Activated naive CD4-positive, alpha-beta T cell treated with anti-CD3 and anti-CD28 coated beads, Interleukin-2, amount 50 U/mL, for 24 hours (primary cell): ENCODE measurements around the gene TBC1D9B.

Experiments
- H3K27ac Mint-ChIP-seq: one replicate; pipeline ENCODE4 v1.8.0; 2021; ENCODE audit warnings: mild to moderate bottlenecking, mixed read lengths
- H3K27me3 Mint-ChIP-seq: one replicate; pipeline ENCODE4 v1.8.0; 2021; ENCODE audit warnings: mixed read lengths
- H3K36me3 Mint-ChIP-seq: one replicate; pipeline ENCODE4 v1.8.0; 2021; ENCODE audit warnings: mixed read lengths
- H3K4me1 Mint-ChIP-seq: one replicate; pipeline ENCODE4 v1.8.0; 2021; ENCODE audit warnings: mixed read lengths
- H3K4me3 Mint-ChIP-seq: one replicate; pipeline ENCODE4 v1.8.0; 2021; ENCODE audit warnings: mild to moderate bottlenecking, mixed read lengths
- H3K9me3 Mint-ChIP-seq: one replicate; pipeline ENCODE4 v1.8.0; 2021; ENCODE audit warnings: mixed read lengths

TBC1D9B gene

DNA sequence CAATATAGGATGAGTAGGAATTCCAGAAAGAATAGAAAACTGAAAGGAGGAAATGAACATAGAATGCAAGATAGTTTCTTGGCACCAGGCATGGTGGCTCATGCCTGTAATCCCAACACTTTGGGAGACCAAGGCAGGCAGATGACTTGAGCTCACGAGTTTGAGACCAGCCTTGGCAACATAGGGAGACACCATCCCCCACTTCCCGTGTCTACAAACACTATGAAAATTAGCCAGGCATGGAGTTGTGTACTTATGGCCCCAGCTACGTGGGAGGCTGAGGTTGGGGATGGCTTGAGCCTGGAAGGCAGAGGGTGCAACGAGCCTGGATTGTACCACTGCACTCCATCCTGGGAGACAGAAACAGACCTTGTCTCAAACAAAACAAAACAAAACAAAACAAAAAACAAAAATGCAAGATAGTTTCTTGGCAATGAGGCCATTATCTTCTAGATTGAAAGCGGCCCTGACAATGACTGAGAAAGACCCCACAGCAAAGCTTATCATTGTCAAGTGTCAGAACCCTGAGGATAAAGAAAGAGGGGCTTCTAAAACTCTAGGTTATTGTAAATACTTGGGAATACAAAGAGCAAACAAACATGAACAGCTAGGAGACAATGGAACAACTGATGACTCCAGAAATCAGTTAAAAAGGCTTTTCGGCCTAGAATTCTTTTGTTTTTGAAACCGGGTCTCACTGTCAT is 77.8 kb downstream of the TBC1D9B start:
- Mint-ChIP-seq H3K27me3 (no peaks in the 10 kb centered on the region), H3K9me3 (no peaks in the 10 kb centered on the region), H3K4me3 (no peak overlapping the region), H3K4me1 (peaks cover 28% of the 10 kb centered on the region), H3K36me3 (peaks cover 22% of the 10 kb centered on the region), H3K27ac (peak overlapping the region; percentile 73)

DNA sequence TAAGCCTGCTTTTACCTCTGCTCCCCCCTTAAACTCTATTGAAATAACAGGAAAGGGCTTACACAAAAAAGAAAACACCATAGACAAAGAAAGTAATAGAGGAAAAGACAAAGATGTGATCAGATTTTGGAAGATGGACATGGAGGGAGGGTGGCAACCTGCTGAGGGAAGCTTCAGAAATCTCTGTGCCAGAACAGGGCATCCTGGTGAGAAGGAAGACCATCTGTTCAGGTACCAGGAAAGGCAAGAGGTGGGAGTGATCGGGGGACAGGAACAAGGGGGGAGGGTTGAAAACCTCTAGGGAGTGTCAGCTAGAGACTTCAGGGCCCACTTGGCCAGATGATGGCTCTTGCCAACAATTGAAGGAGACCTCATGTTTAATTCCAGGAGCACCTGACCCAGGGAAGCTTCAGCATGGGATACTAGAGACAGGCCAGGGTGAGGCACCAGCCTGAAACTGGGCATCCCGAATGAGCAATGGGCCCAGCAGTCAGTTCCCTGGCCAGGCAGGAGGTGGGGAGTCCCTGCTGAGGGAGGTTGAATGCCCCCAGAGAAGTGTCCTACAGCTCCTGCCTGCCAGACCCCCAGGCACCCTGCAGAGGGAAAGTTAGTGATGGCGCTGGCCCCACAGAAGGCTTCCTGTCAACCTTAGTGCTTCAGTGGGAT is 78.8 kb downstream of the TBC1D9B start:
- Mint-ChIP-seq H3K27me3 (no peaks in the 10 kb centered on the region), H3K4me1 (peaks cover 33% of the 10 kb centered on the region), H3K9me3 (no peaks in the 10 kb centered on the region), H3K4me3 (no peak overlapping the region), H3K27ac (peak overlapping the region; percentile 93), H3K36me3 (peaks cover 25% of the 10 kb centered on the region)

GRCh38 chr5:179827680-179828079 is 80.0 kb downstream of the TBC1D9B start:
- Mint-ChIP-seq H3K36me3 (peaks cover 19% of the 10 kb centered on the region), H3K4me3 (peak overlapping the region; percentile 15), H3K27ac (peak overlapping the region; percentile 84), H3K9me3 (no peaks in the 10 kb centered on the region), H3K27me3 (no peaks in the 10 kb centered on the region), H3K4me1 (peaks cover 40% of the 10 kb centered on the region)

- Mint-ChIP-seq H3K27ac (peak overlapping the region; percentile 23), H3K4me3 (no peak overlapping the region), H3K9me3 (no peaks in the 10 kb centered on the region), H3K27me3 (no peaks in the 10 kb centered on the region), H3K4me1 (peaks cover 49% of the 10 kb centered on the region), H3K36me3 (peaks cover 15% of the 10 kb centered on the region)
Measured at GRCh38 chr5:179825655-179826182, 82.0 kb downstream of the TBC1D9B start.

DNA sequence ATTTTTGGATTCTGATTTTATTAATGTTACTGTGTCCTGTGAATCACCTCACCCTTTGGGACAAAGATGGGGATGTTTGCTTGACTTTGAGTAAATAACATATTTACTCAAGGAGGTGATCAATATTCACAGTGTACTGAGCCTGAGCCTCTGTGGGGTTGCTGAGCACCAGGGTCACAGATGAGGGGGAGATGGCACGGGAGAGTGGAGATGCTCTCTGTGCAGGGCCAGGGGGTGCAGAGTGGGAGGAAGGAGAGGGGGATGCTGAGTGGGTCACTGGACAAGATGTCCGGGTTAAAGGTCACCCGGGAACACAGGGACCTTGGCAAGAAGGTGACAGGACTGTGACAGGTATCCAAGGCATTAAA is 83.0 kb downstream of the TBC1D9B start:
- Mint-ChIP-seq H3K4me3 (no peak overlapping the region), H3K27me3 (no peaks in the 10 kb centered on the region), H3K36me3 (peaks cover 15% of the 10 kb centered on the region), H3K27ac (no peak overlapping the region), H3K4me1 (peaks cover 54% of the 10 kb centered on the region), H3K9me3 (no peaks in the 10 kb centered on the region)

GRCh38 chr5:179823937-179824744 is 83.6 kb downstream of the TBC1D9B start:
- Mint-ChIP-seq H3K36me3 (peaks cover 13% of the 10 kb centered on the region), H3K4me1 (peaks cover 57% of the 10 kb centered on the region), H3K9me3 (no peaks in the 10 kb centered on the region), H3K27ac (no peak overlapping the region), H3K27me3 (no peaks in the 10 kb centered on the region), H3K4me3 (no peak overlapping the region)

GRCh38 chr5:179822444-179822990 is 85.2 kb downstream of the TBC1D9B start:
- Mint-ChIP-seq H3K4me3 (peak overlapping the region; percentile 93), H3K36me3 (peaks cover 5% of the 10 kb centered on the region), H3K4me1 (peaks cover 59% of the 10 kb centered on the region), H3K9me3 (no peaks in the 10 kb centered on the region), H3K27me3 (no peaks in the 10 kb centered on the region), H3K27ac (peak overlapping the region; percentile 51)

- Mint-ChIP-seq H3K27ac (peak overlapping the region; percentile 88), H3K9me3 (no peaks in the 10 kb centered on the region), H3K4me1 (peaks cover 56% of the 10 kb centered on the region), H3K4me3 (peak overlapping the region; percentile 93), H3K27me3 (no peaks in the 10 kb centered on the region), H3K36me3 (peaks cover 5% of the 10 kb centered on the region)
Measured at GRCh38 chr5:179822059-179822432, 85.7 kb downstream of the TBC1D9B start.

GRCh38 chr5:179821298-179822058 is 86.2 kb downstream of the TBC1D9B start:
- H3K9me3 Mint-ChIP-seq, result no peaks in the 10 kb centered on the region
- H3K4me1 Mint-ChIP-seq, result peaks cover 52% of the 10 kb centered on the region
- no peaks in the 10 kb centered on the region for H3K27me3 Mint-ChIP-seq
- peak overlapping the region; percentile 93 for H3K4me3 Mint-ChIP-seq
- H3K36me3 Mint-ChIP-seq, result peaks cover 5% of the 10 kb centered on the region
- peak overlapping the region; percentile 88 for H3K27ac Mint-ChIP-seq

GRCh38 chr5:179820483-179821297 is 87.0 kb downstream of the TBC1D9B start, which contains the start of gene SQSTM1:
TSS of gene SQSTM1 (plus strand) at chr5:179820905. CDS start at chr5:179820937, 32 bp downstream.
- H3K27ac Mint-ChIP-seq, result peak within 1 kb of the TSS; percentile 88
- H3K9me3 Mint-ChIP-seq, result no peaks in the 10 kb centered on the region
- H3K4me3 Mint-ChIP-seq, result peak within 1 kb of the TSS; percentile 93
- peaks cover 7% of the 10 kb centered on the region for H3K36me3 Mint-ChIP-seq
- peaks cover 52% of the 10 kb centered on the region for H3K4me1 Mint-ChIP-seq
- no peaks in the 10 kb centered on the region for H3K27me3 Mint-ChIP-seq

DNA sequence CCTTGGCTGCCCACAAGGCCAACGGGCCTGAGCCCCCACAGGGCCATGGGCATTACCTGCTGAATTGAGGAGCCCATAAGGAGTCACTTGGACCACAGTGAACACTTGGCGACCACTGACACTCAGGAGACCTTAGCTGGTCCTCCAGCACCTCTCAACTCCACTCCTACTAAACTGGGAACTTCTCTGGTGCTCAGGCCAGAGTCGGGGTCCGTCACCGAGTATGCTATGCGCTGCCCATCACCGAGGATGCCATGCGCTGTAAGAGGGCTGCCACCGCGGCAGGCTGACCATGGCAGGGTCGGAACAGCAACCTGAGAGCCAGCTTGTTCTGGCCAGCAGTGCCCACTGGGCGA is 87.6 kb downstream of the TBC1D9B start:
- Mint-ChIP-seq H3K27me3 (no peaks in the 10 kb centered on the region), H3K9me3 (no peaks in the 10 kb centered on the region), H3K4me3 (peak overlapping the region; percentile 79), H3K36me3 (peaks cover 7% of the 10 kb centered on the region), H3K27ac (peak overlapping the region; percentile 85), H3K4me1 (peaks cover 50% of the 10 kb centered on the region)

DNA sequence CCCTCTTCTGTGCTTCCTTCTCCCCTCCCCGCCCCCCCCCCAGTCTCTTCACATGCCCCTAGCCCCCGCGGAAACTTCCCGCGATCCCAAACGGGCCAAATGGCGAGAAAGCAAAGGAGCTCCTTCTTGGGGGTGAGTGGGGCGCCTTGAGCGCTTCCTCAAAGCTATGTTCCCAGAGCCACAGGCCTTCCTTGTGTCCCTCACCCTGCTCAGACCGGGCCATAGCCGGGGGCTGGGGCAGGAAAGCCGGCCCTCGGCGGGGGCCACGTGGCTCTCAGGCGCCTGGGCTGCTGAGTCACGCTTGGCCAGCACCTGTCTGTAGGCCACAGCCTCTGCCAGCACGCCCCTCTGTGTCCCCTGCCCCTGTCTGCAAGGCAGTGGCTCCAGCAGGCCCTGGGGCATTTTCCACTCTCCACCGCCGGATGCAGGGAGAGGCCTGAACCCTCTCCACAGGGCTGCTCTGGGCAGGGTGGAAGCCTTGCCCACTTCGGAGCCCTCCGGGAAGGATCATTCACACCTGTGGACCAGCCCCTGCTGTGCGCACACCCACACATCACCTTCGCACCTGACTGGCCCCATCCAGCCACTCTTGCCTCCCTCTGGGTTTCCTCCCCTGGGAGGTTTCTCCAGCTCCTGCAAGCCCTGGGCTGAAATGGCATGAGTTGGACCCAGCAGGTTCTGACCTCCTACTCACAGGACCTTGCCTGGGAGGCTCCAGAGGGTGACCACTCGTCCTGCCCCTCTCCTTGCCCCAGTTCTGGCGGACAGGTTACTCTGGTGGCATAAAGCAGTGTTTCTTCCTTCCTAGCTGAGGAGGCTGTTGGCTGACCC is 88.2 kb downstream of the TBC1D9B start:
- Mint-ChIP-seq H3K36me3 (peaks cover 4% of the 10 kb centered on the region), H3K27ac (peak overlapping the region; percentile 85), H3K4me3 (peak overlapping the region; percentile 79), H3K9me3 (no peaks in the 10 kb centered on the region), H3K27me3 (no peaks in the 10 kb centered on the region), H3K4me1 (peaks cover 44% of the 10 kb centered on the region)

DNA sequence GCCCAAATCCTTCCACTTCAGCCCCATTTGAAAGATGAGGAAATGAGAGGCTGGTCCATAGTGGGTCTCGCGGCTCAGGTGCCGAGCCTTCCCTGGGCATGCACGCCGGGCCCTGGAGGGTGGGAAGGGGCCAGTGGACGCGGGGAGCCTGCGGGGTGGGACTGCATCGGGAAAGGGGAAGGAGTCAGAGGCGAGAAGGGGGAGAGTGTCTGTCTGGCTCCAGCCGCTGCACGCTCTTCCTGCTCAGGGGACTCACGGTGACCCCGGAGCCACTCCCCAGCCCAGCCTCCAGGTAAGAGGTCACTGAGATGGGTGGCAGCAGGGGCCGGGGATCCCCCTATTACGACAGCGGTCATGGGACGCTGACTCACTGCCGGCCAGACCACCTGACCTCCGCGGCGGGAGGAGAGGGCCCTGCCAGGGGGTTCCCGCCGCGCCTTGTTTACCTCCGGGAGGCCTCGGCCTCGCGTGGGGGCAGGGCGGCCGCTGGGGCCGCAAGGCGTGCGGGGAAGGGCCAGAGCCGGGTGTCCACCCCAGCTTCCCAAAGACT is 88.9 kb downstream of the TBC1D9B start:
- Mint-ChIP-seq H3K4me3 (peak overlapping the region; percentile 80), H3K9me3 (no peaks in the 10 kb centered on the region), H3K4me1 (peaks cover 42% of the 10 kb centered on the region), H3K27ac (no peak overlapping the region), H3K27me3 (no peaks in the 10 kb centered on the region), H3K36me3 (peaks cover 3% of the 10 kb centered on the region)
